HG03469 (cell line): ENCODE data around the gene CXCL8.

Experiments used
- ATAC-seq: cut with Tn5 transposase; IDR thresholded peaks from one replicate; pipeline ENCODE4 v1.9.1; 2021; ENCODE audit warnings: mild to moderate bottlenecking, moderate library complexity, moderate number of reproducible peaks; ENCODE audit not compliant: unreplicated experiment

CXCL8 gene

DNA sequence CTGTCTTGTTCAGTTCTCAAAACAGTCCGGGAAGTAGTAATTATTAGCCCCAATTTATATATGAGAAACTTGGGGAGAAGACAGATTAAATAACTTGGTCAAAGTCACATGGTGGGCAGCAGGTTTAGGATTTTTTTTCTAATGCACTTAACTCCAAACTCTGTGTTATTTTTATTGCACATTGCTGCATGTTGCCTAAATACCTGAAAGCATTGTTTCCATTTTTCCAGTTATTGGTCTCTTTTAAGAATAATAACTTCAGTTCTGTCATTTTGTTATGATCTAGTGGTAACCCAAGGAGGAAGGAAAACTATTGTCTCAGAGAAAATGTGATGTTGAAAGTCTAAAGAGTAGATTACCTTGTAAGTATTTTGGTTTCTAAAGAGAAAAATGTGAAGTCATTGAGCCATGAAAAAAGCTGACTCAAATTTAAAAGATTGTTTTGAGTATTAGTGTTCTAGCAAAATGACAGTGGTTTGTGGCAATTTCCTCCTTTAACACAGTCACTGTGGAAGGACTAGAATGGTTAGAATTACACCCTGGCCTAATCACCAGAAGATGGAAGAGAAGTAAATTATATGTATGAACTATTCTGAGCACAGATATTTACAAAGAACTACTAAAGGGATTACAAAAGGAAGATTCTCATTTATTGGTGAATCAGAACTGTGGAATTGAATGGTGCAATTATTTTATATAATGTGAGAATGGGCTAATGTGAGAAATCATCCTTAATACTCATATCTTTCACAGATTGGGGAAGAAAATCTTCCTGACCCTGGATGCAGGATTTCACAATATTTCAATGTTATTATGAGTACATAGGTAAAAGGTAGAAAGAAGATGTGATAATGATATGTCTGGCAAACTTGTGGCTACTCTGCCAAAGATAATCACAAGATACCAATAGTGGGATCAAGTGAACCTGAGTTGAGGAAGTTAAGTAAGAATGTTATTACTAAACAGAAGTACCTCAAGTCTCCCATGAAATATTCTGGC lies 21.7 kb upstream of the CXCL8 start:
- ATAC-seq: peak; percentile 96

DNA sequence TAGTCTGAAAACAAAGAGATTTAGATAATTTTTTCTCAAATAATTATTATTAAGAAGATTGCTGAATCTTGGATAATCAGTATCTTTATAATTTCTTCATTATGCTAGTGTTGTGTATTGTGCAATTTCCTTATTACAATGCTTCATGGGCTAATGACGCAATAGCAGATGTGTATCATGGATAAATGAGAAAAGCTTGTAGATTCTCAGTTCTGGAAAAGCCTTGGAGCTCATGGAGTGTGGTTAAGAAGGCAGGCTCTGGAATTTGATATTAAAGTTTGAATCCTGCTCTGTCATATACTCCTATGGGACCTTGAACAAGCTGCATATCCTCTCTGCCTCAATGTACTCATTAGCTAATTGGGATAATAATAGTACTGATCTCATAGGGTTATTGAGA lies 18.9 kb upstream of the CXCL8 start:
- ATAC-seq: no peak

DNA sequence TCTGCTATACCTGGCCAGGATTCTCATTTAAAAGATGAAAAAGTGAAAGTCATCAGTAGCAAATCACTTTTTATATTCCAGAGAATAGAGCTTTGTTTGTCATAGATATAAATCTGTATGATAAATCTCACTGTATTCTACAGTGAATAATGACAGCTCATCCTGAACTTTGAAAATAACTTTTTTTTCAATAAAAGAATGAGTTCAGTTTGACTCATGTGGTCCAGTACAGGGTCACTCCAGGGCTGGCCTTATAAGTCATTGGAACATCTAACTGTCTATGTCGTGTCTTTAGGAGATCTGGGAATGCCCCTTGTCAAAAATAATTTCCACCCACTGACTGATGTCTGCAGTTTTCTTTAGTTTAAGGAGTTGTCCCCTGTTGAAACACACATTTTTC lies 18.5 kb upstream of the CXCL8 start:
- ATAC-seq: no peak

DNA sequence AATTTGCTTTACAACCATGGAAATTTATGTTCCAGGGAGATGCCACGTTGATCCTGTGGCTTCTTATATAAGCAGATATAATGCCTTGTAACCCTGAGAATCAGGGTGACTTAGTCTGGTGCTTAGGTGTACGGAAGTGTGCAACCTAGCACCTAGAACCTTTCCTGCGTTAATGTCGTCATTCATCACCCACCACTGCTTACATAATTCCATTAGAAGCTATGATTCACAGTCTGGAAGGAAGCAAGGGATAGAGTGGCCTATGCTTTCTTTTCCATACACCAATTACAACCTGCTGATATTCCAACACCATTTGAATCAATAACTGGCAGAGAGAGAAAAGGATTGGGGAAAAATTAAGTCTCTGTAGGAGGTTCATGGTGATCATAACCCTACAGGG lies 17.3 kb upstream of the CXCL8 start:
- no peak for ATAC-seq

DNA sequence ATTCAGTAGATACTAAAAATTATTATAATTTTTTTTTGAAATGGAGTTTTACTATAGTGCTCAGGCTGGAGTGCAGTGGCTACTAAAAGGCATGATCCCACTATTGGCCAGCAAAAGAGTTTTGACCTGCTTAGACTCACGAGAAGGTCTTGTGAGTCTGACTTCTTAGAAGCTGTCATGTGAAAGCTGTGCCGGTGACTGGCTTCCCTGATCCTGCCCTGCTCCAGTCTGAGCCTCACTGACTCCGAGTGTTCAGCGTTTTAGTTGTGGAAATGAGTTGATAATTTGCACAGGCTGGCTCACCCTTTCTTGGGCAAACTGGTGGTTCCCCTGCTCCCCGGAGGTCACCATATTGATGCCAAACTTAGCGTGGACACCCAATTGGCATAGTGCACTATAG lies 16.4 kb upstream of the CXCL8 start:
- no peak for ATAC-seq

DNA sequence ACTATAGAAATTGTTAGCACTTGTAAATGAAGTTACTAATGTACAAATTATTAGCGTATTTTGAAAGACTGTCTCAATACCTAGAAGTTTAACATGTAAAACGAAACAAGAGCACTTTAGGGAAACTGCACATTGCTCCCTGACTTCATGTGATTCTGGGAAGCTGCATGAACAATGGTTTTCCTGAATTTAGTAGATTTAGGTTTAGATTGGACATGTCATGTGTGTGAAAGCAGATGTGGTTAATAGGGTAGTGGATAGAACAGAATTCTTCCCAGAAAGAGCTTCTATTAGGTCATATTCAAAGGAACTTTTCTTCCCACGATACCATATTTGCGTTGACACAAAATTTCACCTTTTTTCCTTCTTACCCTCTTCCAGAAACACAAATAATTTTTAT lies 14.9 kb upstream of the CXCL8 start:
- ATAC-seq: no peak

DNA sequence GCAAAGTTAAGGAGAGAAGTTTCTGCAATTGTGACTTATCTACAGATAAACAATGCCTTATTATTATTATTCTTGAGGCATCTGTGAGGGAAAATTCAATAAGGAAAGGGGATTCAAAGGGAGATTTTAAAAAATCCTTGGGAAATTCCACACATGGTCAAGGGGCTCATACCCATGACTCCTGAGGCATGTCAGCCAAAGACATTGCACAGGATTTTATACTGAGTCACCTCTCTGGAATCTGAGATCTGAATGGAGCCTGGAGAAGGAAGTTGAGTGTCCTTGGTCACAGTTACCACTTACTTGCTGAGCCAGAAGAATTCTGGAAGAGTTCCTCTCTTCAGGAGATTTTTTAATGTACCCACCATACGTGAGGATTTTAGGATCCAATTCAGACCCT lies 14.4 kb upstream of the CXCL8 start:
- ATAC-seq: no peak

DNA sequence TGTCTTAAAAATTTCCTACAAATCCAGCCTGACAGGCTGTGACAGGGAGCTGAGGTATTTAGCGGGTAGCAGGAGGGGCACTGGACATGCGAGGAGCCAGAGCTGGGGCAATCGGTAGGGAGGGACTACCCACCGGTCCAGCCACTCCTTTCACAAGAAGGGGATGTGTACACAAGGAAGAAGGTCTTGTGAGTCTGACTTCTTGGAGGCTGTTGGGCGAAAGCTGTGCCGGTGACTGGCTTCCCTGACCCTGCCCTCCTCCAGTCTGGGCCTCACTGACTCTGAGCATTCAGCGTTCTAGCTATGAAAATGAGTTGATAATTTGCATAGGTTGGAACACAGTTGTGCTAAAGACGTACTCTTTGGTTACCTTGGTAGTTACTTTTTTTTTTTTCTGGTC lies 12.7 kb upstream of the CXCL8 start:
- peak; percentile 61 for ATAC-seq

DNA sequence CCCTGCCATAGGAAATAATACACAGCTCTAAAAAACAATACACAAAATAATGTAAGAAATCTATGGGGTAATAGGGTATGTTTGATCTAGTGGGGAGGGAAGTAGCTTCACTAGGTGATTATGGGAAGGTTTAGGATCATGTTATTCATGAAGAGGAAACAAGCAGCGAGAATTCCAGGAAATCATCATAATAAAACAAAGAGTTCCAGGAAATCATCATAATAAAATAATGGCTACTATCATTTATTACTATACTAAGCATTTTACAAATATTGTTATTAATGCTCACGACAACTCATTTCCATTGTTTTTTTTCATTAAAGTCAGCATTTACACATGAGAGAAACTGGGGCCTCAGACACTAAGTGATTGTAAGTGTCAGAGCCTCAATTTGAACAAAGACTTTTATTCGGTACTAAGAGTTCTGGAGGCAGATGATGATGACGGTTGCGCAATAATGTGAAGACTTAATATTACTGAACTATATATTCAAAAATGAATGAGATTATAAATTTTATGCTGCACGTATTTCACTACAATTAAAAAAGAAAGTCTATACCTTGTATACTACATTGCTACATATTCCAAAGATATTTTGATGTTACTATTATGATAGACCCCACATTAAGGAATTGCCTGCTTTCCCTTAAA lies 12.2 kb upstream of the CXCL8 start:
- no peak for ATAC-seq

DNA sequence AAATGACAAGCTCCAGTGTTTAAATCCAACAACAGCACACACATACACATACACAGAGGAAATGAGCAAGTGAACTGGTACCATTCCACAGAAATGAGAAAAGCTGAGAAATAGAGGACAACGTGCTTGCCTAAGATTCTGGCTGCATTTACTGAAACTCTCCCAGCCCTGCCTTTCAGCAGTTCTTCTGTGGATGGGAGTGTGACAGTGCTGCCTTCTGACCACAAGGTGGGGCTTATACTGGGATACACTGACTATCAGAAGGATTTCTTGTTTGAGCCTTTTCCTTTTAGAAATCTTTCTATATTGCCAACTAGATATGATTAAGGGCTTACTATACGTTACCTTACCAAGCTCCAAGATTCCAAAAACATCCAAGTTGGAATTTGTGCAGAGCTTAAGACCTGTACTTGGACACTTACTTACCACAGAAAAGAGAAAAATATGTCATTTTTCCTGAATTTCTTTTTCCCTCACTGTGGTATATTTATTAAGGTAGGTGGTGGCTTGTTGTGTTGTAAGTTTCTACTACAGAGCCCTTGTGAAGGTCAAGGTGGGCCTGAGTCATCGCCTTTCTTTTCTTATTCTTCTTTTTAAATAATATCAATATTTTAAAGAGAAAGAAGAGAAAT lies 10.7 kb upstream of the CXCL8 start:
- ATAC-seq: peak; percentile 41

DNA sequence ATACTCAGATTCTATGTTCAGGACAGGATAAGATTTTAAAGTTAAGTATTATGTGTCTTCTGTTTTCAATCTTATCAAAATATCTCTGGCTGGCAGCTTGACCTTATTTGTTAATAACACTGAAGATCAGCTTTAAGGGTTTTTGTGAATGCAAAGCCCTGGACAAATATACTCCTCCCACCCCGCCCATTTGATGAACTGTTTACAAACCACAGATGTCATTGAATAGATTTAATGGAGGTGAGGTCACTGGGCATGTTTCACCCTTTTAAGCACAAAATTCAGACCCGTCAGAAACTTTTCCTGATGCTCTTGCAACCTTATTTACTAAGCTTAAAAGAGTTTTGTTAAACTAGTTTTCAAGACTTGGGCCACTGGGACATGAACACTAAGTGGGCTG lies 10.1 kb upstream of the CXCL8 start:
- no peak for ATAC-seq

DNA sequence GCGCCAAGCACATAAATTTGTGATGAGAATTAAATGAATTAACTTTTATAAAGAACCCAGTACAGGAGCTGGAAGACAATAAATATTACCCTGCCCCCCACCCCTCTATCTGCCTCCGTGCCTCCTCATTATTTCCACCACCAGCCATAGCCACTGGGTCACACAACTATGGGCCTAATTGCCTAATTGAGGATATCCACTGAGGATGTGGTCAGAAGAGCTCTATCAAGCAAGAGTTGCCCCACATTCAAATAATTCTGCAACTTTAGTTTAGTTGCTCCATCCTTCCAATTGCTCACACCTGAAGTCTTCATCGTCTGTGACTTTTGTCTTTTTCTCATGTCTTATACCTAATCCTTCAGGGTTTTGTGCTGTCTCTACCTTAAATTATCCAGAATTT lies 9.5 kb upstream of the CXCL8 start:
- no peak for ATAC-seq

DNA sequence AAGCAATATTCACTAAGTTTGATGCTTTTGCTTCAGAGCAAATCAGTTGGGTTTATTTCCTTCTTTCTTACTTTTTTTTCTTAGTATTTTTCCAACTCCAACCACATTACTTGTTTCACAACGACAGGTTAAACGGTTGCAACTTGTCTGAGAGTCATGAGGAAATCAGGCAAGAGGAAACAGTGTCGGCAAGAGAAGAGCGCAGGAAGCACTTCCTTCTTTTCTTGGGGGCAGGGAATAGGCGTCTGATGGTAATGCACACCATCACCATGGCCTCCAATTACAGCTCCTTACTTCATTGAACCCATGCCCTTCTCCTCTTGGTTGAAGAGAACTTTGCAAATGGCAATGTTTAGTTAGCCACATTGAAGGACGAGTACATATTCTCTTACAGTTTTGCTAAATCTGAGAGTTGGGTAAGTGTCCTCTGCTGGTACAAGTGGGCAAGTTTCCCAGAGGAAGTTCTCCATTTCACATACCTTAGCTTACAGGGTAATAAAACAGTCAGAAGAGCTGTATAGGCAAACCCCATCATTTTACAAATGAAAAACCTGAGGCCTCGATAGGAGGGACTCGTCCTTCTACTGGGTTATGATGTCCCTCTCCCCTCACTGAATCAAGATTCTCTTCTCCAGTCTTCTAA lies 8.3 kb upstream of the CXCL8 start:
- ATAC-seq: no peak

DNA sequence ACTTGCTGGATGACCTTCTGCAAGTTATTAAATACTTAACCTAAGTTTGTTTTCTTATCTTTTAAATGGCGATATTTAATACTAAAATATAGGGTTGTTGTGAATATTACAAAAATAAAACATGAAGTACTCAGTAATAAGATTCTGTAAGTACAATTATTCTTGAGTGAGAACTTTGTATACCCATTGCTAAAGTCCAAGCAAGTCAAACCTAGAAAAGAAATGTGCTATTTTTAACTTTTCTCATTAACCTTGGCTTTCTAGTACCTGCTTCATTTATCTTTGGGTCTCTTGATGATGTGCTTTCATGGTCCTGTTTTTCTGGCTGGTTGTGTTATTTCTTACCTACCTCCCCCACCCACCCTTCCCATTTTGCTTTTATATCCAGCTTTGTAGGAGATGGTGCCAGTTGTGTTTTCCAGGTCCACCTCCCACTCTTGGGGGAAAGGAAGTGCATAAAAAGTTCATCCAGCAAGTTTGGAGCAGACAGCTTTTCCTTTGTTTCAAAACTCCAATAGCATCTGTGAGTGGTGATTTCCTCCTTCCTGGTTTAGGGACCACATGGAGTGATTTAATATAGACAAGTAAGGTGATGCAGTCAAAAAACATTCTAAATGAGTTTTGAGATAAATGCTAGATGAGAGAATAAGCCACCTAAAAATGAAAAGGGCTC lies 7.5 kb upstream of the CXCL8 start:
- ATAC-seq: no peak

DNA sequence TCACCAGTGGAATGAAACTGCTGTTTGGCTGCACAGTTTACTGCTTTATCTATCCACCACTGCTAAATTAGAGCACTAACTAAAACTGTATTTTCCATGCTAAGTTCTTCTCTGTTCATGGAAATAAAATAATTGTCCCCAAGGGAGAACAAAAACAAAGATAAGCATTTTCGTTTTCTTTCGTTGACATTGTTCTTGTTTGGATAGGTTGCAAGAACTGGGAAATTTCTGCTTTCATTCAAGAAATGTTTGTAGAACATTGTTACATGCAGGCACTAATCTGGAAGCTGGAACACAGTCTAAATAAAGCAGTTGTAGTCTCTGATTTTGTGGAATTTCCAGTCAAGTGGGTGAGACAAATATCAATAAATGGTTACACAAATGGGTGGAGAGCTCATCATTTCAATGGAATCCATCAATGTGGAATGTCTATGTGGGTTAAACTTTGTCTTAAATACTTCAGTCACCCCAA lies 5.8 kb upstream of the CXCL8 start:
- no peak for ATAC-seq

DNA sequence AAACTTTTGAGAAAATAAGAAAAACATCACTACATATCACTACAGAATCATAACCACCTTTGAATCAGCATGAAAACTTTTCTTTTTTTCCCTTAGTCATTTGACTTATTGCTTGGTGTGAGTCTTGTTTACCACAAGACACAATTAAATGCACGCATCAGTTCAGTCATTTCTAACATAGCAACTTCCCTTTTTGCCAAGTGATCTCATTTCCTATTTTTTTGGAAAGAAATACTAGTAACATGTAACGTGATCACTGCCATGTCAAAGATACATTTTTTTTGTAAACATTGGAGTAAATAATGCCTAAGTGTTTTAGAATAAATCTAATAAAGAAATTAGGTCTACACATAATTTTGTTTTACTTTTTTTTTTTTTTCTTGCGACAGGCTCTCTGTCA lies 5.1 kb upstream of the CXCL8 start:
- peak; percentile 93 for ATAC-seq

DNA sequence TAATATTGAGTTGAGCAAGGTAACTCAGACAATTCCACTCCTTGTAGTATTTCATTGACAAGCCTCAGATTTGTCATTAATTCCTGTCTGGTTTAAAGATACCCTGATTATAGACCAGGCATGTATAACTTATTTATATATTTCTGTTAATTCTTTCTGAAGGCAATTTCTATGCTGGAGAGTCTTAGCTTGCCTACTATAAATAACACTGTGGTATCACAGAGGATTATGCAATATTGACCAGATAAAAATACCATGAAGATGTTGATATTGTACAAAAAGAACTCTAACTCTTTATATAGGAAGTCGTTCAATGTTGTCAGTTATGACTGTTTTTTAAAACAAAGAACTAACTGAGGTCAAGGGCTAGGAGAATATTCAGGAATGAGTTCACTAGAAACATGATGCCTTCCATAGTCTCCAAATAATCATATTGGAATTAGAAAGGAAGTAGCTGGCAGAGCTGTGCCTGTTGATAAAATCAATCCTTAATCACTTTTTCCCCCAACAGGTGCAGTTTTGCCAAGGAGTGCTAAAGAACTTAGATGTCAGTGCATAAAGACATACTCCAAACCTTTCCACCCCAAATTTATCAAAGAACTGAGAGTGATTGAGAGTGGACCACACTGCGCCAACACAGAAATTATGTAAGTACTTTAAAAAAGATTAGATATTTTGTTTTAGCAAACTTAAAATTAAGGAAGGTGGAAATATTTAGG lies 821 bp downstream of the CXCL8 start:
- no peak for ATAC-seq

DNA sequence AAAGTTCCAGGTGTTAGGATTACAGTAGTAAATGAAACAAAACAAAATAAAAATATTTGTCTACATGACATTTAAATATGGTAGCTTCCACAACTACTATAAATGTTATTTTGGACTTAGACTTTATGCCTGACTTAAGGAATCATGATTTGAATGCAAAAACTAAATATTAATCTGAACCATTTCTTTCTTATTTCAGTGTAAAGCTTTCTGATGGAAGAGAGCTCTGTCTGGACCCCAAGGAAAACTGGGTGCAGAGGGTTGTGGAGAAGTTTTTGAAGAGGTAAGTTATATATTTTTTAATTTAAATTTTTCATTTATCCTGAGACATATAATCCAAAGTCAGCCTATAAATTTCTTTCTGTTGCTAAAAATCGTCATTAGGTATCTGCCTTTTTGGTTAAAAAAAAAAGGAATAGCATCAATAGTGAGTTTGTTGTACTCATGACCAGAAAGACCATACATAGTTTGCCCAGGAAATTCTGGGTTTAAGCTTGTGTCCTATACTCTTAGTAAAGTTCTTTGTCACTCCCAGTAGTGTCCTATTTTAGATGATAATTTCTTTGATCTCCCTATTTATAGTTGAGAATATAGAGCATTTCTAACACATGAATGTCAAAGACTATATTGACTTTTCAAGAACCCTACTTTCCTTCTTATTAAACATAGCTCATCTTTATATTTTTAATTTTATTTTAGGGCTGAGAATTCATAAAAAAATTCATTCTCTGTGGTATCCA lies 1.6 kb downstream of the CXCL8 start:
- no peak for ATAC-seq

DNA sequence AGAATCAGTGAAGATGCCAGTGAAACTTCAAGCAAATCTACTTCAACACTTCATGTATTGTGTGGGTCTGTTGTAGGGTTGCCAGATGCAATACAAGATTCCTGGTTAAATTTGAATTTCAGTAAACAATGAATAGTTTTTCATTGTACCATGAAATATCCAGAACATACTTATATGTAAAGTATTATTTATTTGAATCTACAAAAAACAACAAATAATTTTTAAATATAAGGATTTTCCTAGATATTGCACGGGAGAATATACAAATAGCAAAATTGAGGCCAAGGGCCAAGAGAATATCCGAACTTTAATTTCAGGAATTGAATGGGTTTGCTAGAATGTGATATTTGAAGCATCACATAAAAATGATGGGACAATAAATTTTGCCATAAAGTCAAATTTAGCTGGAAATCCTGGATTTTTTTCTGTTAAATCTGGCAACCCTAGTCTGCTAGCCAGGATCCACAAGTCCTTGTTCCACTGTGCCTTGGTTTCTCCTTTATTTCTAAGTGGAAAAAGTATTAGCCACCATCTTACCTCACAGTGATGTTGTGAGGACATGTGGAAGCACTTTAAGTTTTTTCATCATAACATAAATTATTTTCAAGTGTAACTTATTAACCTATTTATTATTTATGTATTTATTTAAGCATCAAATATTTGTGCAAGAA lies 2.3 kb downstream of the CXCL8 start:
- ATAC-seq: no peak
